Ishikawa (cell line): ENCODE data around the gene SUPT5H.
A peak's percentile ranks its signal among the peaks of the same experiment; 100 is the strongest.

ENCODE experiments used
- CEBPB ChIP-seq: IDR thresholded peaks from 2 replicates; pipeline ENCODE4 v1.6.1; 2012
- CREB1 ChIP-seq: IDR thresholded peaks from 2 replicates; pipeline ENCODE4 v1.6.1; 2012; ENCODE audit warnings: low read depth
- EGR1 ChIP-seq: IDR thresholded peaks from 2 replicates; pipeline ENCODE4 v1.6.1; 2012
- EP300 ChIP-seq: IDR thresholded peaks from 2 replicates; pipeline ENCODE4 v1.6.1; 2012; ENCODE audit warnings: borderline replicate concordance
- FOXM1 ChIP-seq: IDR thresholded peaks from 2 replicates; pipeline ENCODE4 v1.6.1; 2012; ENCODE audit warnings: low read depth, borderline replicate concordance
- MAX ChIP-seq: IDR thresholded peaks from 2 replicates; pipeline ENCODE4 v1.6.1; 2012
- NFIC ChIP-seq: IDR thresholded peaks from 2 replicates; pipeline ENCODE4 v1.6.1; 2012
- RAD21 ChIP-seq: IDR thresholded peaks from 2 replicates; pipeline ENCODE4 v1.6.1; 2012; ENCODE audit warnings: low read depth
- REST ChIP-seq: IDR thresholded peaks from 2 replicates; pipeline ENCODE4 v1.6.1; 2012; ENCODE audit warnings: low read depth, mild to moderate bottlenecking
- TAF1 ChIP-seq: IDR thresholded peaks from 2 replicates; pipeline ENCODE4 v1.6.1; 2012; ENCODE audit warnings: low read depth, mild to moderate bottlenecking
- TCF12 ChIP-seq: IDR thresholded peaks from 2 replicates; pipeline ENCODE4 v1.6.1; 2012; ENCODE audit warnings: low read depth
- TEAD4 ChIP-seq: IDR thresholded peaks from 2 replicates; pipeline ENCODE4 v1.6.1; 2012
- USF1 ChIP-seq: IDR thresholded peaks from 2 replicates; pipeline ENCODE4 v1.6.1; 2012
- YY1 ChIP-seq: IDR thresholded peaks from 2 replicates; pipeline ENCODE4 v1.6.1; 2012; ENCODE audit warnings: low read depth
- ZBTB7A ChIP-seq: IDR thresholded peaks from 2 replicates; pipeline ENCODE4 v1.6.1; 2012; ENCODE audit warnings: low read depth

SUPT5H gene

GRCh38 chr19:39435499-39436349, 9.7 kb upstream of the SUPT5H start, which contains the start of gene RPS16:
Gene RPS16 (minus strand): TSS chr19:39435949. CDS start chr19:39435895, 54 bp downstream.
- TF ChIP-seq CEBPB (no peak), YY1 (peak; percentile 71), EGR1 (peak; percentile 61; the same call in 1 of the 2 replicates), TEAD4 (peak; percentile 28), EP300 (peak; percentile 61; the same call in 1 of the 2 replicates), REST (peak; percentile 27; the same call in 1 of the 2 replicates), RAD21 (no peak), MAX (peak; percentile 96), CREB1 (peak; percentile 62), NFIC (no peak), TCF12 (peak; percentile 79; the same call in 1 of the 2 replicates), ZBTB7A (no peak), FOXM1 (no peak), TAF1 (peak; percentile 98), USF1 (peak; percentile 26; the same call in 1 of the 2 replicates)

GRCh38 chr19:39436350-39436716, 9.0 kb upstream of the SUPT5H start:
- no peak for TF ChIP-seq YY1
- no peak for TF ChIP-seq CREB1
- TF ChIP-seq EGR1, result no peak
- no peak for TF ChIP-seq ZBTB7A
- no peak for TF ChIP-seq TAF1
- TF ChIP-seq USF1, result no peak
- TF ChIP-seq FOXM1, result no peak
- no peak for TF ChIP-seq NFIC
- no peak for TF ChIP-seq REST
- no peak for TF ChIP-seq TCF12
- TF ChIP-seq RAD21, result no peak
- no peak for TF ChIP-seq MAX

GRCh38 chr19:39438270-39438934, 7.0 kb upstream of the SUPT5H start:
- TF ChIP-seq EP300 (no peak), CEBPB (peak; percentile 88), TEAD4 (peak; percentile 83)

- TF ChIP-seq EGR1 (no peak), NFIC (no peak), EP300 (no peak), RAD21 (no peak), ZBTB7A (no peak), TCF12 (no peak), TEAD4 (no peak), MAX (no peak), YY1 (no peak), TAF1 (no peak), USF1 (no peak), CREB1 (no peak), FOXM1 (no peak), CEBPB (no peak), REST (no peak)
Measured at GRCh38 chr19:39444598-39445195, 685 bp upstream of the SUPT5H start.
